ACC112 (cell line): ENCODE results near the gene TMCO2.
A peak's percentile ranks its signal among the peaks of the same experiment; 100 is the strongest.

ENCODE experiments used
- H2AFZ ChIP-seq: fragments of 200-600 bp; sonication (generic); one replicate; pipeline ENCODE4 v1.6.0; 2017; ENCODE audit warnings: antibody characterized with exemption, low read length; ENCODE audit not compliant: unreplicated experiment
- H3K27ac ChIP-seq: fragments of 200-600 bp; sonication (generic); 2 replicates; pipeline ENCODE4 v1.5.1; 2014; ENCODE audit warnings: low read depth, mild to moderate bottlenecking, antibody characterized with exemption, low read length, moderate library complexity
- H3K27me3 ChIP-seq: fragments of 200-600 bp; sonication (generic); 2 replicates; pipeline ENCODE4 v1.6.1; 2014; ENCODE audit warnings: mild to moderate bottlenecking, antibody characterized with exemption, low read length, moderate library complexity, mixed read lengths; ENCODE audit not compliant: insufficient read depth
- H3K36me3 ChIP-seq: fragments of 200-600 bp; sonication (generic); 2 replicates; pipeline ENCODE4 v1.6.1; 2016; ENCODE audit warnings: mild to moderate bottlenecking, antibody characterized with exemption, low read length, moderate library complexity, mixed read lengths; ENCODE audit not compliant: insufficient read depth
- H3K4me1 ChIP-seq: fragments of 200-600 bp; sonication (generic); one replicate; pipeline ENCODE4 v1.6.1; 2016; ENCODE audit warnings: low read length, mixed read lengths; ENCODE audit not compliant: insufficient read depth, unreplicated experiment, control insufficient read depth
- H3K4me3 ChIP-seq: fragments of 200-600 bp; sonication (generic); 2 replicates; pipeline ENCODE4 v1.5.1; 2014; ENCODE audit warnings: mild to moderate bottlenecking, low read depth, low read length
- H3K79me2 ChIP-seq: fragments of 200-600 bp; sonication (generic); one replicate; pipeline ENCODE4 v1.6.0; 2016; ENCODE audit warnings: low read length; ENCODE audit not compliant: control insufficient read depth, unreplicated experiment, insufficient read depth

TMCO2 gene

DNA sequence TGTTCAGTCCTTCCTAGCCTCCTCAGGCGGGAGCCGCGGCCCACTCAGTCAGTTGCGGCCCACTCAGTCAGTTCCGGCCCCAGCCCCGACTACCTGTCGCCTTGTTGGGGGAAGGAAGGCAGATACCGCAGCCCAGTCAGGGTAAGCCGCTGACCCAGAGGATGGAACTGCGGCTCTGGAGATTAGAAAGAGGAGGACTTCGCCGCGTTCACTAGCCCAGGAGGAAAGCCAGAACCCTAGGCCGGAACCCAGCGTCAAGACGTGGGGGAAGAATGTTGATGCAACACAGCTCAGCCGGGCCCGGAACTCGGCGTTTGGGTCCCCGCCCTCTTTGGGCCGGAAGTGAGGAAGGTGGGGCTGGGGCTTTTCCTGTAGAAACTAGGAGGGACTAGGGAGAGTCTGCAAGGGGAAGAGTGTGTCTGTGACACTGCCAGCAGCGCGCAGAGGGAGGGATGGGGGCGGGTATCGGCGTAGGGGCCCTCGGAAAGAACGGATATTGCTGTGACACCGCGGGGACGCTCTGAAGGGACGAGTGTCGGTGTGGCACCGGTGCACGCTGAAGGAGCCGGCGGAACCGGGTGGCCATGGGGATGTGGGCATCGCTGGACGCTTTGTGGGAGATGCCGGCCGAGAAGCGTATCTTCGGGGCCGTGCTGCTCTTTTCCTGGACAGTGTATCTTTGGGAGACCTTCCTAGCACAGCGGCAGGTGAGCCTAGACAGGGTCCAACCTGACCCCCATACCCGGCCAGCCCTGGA, 10.1 kb downstream of the TMCO2 start, which contains the start of gene ZMPSTE24:
Gene ZMPSTE24 (plus strand): TSS at position 549 of the 757 bp plus-strand sequence. CDS start 36 bp downstream, at position 585.
- peak within 1 kb of the TSS; percentile 90 for H3K4me3 ChIP-seq
- peak within 1 kb of the TSS; percentile 96 for H2AFZ ChIP-seq
- peak within 1 kb of the TSS; percentile 97 for H3K27ac ChIP-seq
- H3K36me3 ChIP-seq = peaks cover 20% of the 10 kb centered on the region
- H3K79me2 ChIP-seq = peaks cover 59% of the 10 kb centered on the region
- peaks cover 22% of the 10 kb centered on the region for H3K4me1 ChIP-seq
- H3K27me3 ChIP-seq = no peaks in the 10 kb centered on the region

DNA sequence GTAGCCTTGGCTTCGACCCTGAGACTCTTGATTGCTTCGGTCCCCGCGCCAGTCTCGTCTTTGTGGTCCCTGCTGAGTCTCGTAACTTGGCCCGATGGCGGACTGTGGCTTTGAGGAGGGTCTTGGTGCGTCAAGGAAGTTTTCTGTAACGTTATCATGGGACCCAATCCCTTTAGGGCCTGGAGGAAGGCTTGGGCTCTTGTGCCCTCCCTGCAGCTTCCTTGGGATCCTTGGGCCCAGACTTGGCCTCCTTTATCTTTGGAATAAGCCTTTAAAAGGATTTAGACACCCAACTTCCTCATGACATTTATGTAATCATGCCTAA, 10.7 kb downstream of the TMCO2 start:
- Histone ChIP-seq H3K36me3 (peaks cover 26% of the 10 kb centered on the region), H3K27ac (peak overlapping the region; percentile 59), H3K27me3 (no peaks in the 10 kb centered on the region), H3K4me3 (peak overlapping the region; percentile 90), H2AFZ (peak overlapping the region; percentile 62), H3K79me2 (peaks cover 60% of the 10 kb centered on the region), H3K4me1 (peaks cover 22% of the 10 kb centered on the region)

DNA sequence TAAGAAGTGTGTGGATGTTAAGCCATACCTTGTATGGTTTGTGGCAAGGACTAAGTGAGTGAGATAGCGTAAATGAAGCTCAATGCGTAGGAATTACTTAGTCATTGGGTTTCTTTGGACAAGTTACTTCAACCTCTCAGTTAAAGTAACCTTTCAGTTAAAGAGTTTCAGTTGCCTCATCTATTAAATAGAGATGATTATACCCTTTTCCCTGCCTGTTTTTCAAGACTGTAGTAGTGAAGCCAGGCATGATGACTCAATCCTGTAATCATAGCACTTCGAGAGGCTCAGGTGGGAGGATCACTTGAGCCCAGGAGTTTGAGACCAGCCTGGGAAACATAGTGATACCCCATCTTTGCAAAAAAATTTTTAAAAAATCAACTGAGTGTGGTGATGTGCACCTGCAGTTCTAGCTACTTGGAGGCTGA, 16.6 kb downstream of the TMCO2 start:
- Histone ChIP-seq H3K79me2 (peaks cover 31% of the 10 kb centered on the region), H3K4me1 (peaks cover 35% of the 10 kb centered on the region), H3K27me3 (no peaks in the 10 kb centered on the region), H2AFZ (no peak overlapping the region), H3K4me3 (no peak overlapping the region), H3K27ac (no peak overlapping the region), H3K36me3 (peaks cover 37% of the 10 kb centered on the region)

DNA sequence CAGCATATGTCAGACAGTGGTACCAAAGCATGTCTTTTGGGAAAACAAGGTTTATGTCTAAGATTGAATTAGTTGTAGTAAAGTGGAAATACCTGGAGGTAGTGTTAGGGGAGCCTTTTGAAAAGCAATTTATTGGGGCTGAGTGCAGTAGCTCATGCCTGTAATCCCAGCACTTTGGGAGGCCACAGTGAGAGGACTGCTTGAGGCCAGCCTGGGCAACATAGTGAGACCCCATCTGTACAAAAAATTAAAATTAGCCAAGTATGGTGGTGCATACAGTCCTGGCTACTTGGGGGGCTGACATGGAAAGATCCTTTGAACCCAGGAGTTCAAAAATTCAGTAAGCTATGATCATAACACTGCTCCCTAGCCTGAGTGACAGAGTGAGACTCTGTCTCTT, 17.6 kb downstream of the TMCO2 start:
- H3K79me2 ChIP-seq = peaks cover 23% of the 10 kb centered on the region
- H3K27ac ChIP-seq = peak overlapping the region; percentile 99; the same call in 1 of the 2 replicates
- peaks cover 33% of the 10 kb centered on the region for H3K4me1 ChIP-seq
- H3K27me3 ChIP-seq = no peaks in the 10 kb centered on the region
- H3K36me3 ChIP-seq = peaks cover 35% of the 10 kb centered on the region
- no peak overlapping the region for H3K4me3 ChIP-seq
- no peak overlapping the region for H2AFZ ChIP-seq

DNA sequence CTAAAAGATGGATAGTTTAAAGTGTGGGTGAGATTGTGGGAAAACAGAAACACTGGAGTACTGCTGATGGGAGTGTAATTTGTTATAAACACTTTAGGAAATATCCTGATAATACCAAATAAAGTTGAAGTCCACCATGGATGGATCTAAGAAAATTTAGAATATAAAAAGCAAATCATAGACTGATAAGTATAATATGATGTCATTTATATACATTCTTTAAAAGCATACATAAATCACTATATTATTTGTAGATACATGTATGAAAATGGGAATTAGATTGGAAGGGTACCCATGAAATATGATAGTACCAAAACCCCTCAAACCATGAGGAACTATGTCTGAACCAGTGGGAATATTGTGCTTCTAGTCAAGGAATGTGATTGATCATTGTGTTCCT, 18.2 kb downstream of the TMCO2 start:
- peaks cover 17% of the 10 kb centered on the region for H3K79me2 ChIP-seq
- H2AFZ ChIP-seq = no peak overlapping the region
- H3K27ac ChIP-seq = peak overlapping the region; percentile 99
- peaks cover 34% of the 10 kb centered on the region for H3K36me3 ChIP-seq
- H3K4me3 ChIP-seq = no peak overlapping the region
- no peaks in the 10 kb centered on the region for H3K27me3 ChIP-seq
- H3K4me1 ChIP-seq = peaks cover 31% of the 10 kb centered on the region

DNA sequence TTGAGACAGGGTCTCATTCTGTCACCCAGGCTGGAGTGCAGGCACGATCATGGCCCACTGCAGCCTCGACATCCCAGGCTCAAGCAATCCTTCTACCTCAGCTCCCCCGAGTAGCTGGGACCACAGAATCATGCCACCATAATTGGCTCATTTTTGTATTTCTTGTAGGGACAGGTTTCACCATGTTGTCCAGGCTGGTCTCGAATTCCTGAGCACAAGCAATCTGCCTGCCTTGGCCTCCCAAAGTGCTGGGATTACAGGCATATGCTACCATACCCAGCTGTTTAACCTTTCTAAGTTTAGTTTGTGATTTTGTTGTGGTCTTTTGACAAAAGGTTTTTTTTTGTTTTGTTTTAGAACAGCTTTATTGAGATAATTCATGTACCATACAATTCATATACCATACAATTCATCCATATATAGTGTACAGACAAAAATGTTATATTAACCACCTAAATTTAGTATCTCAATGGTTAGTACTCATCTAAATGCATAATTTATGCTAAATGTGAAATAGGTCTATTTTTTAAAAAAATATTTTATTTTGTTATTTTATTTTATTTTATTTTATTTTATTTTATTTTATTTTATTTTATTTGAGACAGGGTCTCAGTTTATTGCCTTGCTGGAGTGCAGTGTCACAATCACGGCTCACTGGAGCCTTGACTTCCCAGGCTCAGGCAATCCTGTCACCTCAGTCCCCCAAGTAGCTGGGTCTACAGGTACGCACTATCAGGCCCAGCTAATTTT, 19.2 kb downstream of the TMCO2 start:
- no peak overlapping the region for H2AFZ ChIP-seq
- H3K27me3 ChIP-seq = no peaks in the 10 kb centered on the region
- H3K4me3 ChIP-seq = no peak overlapping the region
- peaks cover 31% of the 10 kb centered on the region for H3K4me1 ChIP-seq
- peaks cover 35% of the 10 kb centered on the region for H3K36me3 ChIP-seq
- H3K27ac ChIP-seq = peak overlapping the region; percentile 99
- H3K79me2 ChIP-seq = peaks cover 14% of the 10 kb centered on the region

DNA sequence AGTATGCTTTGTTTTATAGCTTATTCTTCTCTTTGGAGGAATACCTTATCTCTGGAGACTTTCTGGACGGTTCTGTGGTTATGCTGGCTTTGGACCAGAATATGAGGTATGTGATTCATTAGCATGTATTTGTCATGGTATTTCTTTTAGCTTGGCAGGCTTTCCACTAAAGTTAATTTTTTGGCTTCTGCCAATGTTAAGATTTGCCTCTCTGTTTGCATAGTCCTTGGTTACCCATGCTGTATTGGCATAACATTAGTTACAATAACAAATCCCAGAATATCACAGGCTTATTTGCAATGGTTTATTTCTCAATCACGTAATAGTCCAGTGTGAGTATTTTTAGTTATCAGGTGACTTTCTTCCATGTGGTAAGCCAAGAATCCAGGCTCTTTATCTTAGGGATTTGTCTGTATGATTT, 20.0 kb downstream of the TMCO2 start:
- Histone ChIP-seq H3K79me2 (peaks cover 12% of the 10 kb centered on the region), H2AFZ (no peak overlapping the region), H3K27me3 (no peaks in the 10 kb centered on the region), H3K36me3 (peaks cover 37% of the 10 kb centered on the region), H3K4me3 (no peak overlapping the region), H3K4me1 (peaks cover 31% of the 10 kb centered on the region), H3K27ac (peak overlapping the region; percentile 99)

DNA sequence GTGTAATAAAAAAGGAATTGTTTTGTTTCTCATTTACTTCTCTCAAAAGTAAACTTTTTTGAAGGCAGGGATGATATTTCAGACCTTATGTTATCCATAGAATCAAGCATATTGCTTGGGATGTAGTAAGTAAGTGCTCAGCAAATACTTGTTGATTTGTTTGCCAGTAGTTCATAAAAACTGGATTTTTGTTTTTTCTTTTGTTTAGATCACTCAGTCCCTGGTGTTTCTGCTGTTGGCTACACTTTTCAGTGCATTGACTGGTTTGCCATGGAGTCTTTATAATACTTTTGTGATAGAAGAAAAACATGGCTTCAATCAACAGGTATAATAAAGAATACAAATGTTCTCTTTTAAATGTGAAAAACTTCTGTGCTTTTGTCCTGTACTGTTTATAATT, 20.5 kb downstream of the TMCO2 start:
- peak overlapping the region; percentile 25; the same call in 1 of the 2 replicates for H3K4me3 ChIP-seq
- H3K36me3 ChIP-seq = peaks cover 35% of the 10 kb centered on the region
- peak overlapping the region; percentile 99 for H3K27ac ChIP-seq
- no peak overlapping the region for H2AFZ ChIP-seq
- H3K27me3 ChIP-seq = no peaks in the 10 kb centered on the region
- peaks cover 31% of the 10 kb centered on the region for H3K4me1 ChIP-seq
- H3K79me2 ChIP-seq = peaks cover 10% of the 10 kb centered on the region

DNA sequence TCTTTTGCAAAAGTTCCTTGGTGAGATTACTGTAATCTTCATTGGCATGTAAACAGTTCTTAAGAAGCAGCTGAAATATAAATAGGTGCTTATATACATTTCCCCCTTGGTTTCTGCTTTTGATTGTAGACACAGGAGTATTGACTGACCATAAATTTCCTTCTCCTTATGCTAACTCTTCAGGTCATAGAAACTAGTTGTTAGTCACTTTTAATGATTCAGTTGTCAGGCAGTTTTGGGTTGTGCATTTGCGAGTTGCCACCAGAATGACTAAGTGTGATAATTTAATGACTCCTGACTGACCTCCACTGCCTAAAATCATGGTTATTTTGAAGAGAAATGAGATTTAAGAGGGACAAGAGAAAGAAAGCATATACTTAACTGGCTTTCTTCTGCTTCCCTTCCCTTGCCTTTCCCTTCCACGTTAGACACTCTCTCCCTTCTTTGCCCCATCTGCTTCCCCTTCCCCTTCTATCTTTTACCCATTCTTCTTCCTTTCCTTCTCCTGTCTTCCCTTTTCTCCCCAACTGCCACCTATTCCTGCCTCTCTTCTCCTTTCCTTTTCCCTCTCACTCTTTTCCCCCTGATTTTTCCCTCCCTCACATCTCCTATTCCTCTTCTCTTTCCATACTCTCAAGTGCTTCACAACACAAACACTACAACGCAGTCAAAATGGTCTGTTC, 22.6 kb downstream of the TMCO2 start:
- Histone ChIP-seq H3K4me1 (peaks cover 31% of the 10 kb centered on the region), H3K79me2 (peaks cover 10% of the 10 kb centered on the region), H3K36me3 (peaks cover 42% of the 10 kb centered on the region), H3K4me3 (no peak overlapping the region), H3K27me3 (no peaks in the 10 kb centered on the region), H3K27ac (peak overlapping the region; percentile 16), H2AFZ (no peak overlapping the region)

DNA sequence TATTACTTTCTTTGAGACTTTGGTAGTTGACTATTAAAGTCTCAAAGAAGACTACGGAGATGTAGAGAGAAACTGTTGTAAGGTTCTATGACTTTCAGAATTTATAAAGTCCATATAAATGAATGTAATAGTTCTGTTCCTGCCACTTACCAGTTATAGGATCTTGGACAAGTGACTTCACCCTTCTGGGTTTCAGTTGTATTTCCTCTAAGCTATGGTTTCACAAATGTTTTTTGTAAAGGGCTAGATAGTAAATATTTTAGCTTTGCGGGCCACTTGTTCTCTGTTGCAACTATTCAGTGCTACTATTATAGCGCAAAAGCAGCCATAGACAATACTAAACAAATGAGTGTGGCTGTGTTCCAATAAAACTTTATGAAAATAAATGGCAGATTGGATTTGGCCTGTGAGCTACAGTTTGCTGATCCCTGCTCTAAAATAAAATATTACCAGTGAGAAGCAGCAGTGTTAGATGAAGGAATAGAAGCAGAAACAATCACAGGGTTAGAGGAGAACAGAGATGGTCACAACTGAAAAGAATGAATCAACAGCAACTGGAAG, 25.0 kb downstream of the TMCO2 start:
- H3K4me3 ChIP-seq = no peak overlapping the region
- no peaks in the 10 kb centered on the region for H3K27me3 ChIP-seq
- peaks cover 5% of the 10 kb centered on the region for H3K79me2 ChIP-seq
- H3K36me3 ChIP-seq = peaks cover 49% of the 10 kb centered on the region
- peaks cover 12% of the 10 kb centered on the region for H3K4me1 ChIP-seq
- H2AFZ ChIP-seq = no peak overlapping the region
- no peak overlapping the region for H3K27ac ChIP-seq
